Sigmoid colon (tissue), 7 donors: Measurements from ENCODE around the gene BLTP2. TPM values are rescaled to one million over a fixed set of nuclear protein-coding genes. Genes with fewer than 3 reads are reported as not detected.

ENCODE experiments used
- DNase-seq: peaks from one replicate; pipeline ENCODE4 v3.0.0-alpha.2; 2019
- H3K27ac ChIP-seq, 4 donors: fragments of 200-600 bp; sonication (generic); one replicate each; pipeline ENCODE4 v1.5.1; 2016 to 2019; ENCODE audit warnings: mild to moderate bottlenecking in 1 of 4
- H3K27me3 ChIP-seq, 3 donors: fragments of 200-600 bp; sonication (generic); one replicate each; pipeline ENCODE4 v1.5.1; 2019; ENCODE audit warnings: mild to moderate bottlenecking in 1 of 3
- H3K36me3 ChIP-seq, 4 donors: fragments of 200-600 bp; sonication (generic); one replicate each; pipeline ENCODE4 v1.5.1; 2016 to 2019
- H3K4me1 ChIP-seq, 4 donors: fragments of 200-600 bp; sonication (generic); one replicate each; pipeline ENCODE4 v1.5.1; 2017 to 2019
- H3K4me3 ChIP-seq, 4 donors: fragments of 200-600 bp; sonication (generic); one replicate each; pipeline ENCODE4 v1.5.1; 2017 to 2019; ENCODE audit warnings: mild to moderate bottlenecking in 2 of 4, moderate library complexity in 1 of 4
- H3K9me3 ChIP-seq, 4 donors: fragments of 200-600 bp in 3 of 4; sonication (generic) in 3 of 4; one replicate each; pipeline versions ENCODE4 v1.5.1 to v1.6.1; 2013 to 2019
- EP300 ChIP-seq, 4 donors: sonication (generic); formaldehyde crosslinking; IDR thresholded peaks; one replicate each; pipeline ENCODE4 v1.6.1; 2017; ENCODE audit warnings: antibody characterized with exemption in 4 of 4
- POLR2A ChIP-seq, 2 donors: fragments of 450-650 bp; IDR thresholded peaks; one replicate each; pipeline ENCODE4 v1.6.1; 2016; ENCODE audit warnings: antibody characterized with exemption in 2 of 2, mild to moderate bottlenecking in 2 of 2, moderate library complexity in 2 of 2
- POLR2AphosphoS5 ChIP-seq, 4 donors: sonication (generic); formaldehyde crosslinking; IDR thresholded peaks; one replicate each; pipeline ENCODE4 v1.6.1; 2017; ENCODE audit warnings: antibody characterized with exemption in 4 of 4
- WGBS, 2 donors: extraction: QIAGEN DNeasy Blood & Tissue Kit; methylation state at CpG; one replicate each; pipeline ENCODE4 v1.1.7; 2013; 5-methylcytosine and 5-hydroxymethylcytosine counted together
- intact Hi-C: fragments of 100-400 bp; cut with DNase I; formaldehyde crosslinking; loops from one replicate; pipeline ENCODE4 v1.15.1; 2023
- polyA plus RNA-seq, 3 donors: library from polyadenylated mRNA; stranded (reverse); fragments of 200-250 nt; gene quantifications; one replicate each; pipeline ENCODE4 v1.2.3, GENCODE V29; 2013
- total RNA-seq, 4 donors: library from RNA; depleted of rRNA; stranded (reverse); fragments of >200 nt; gene quantifications; one replicate each; pipeline ENCODE4 v1.1.0, GENCODE V29; 2016
- TF ChIP-seq, protein P1 (sequence below), 4 experiments: fragments of 450-650 bp in 3 of 4; fragments of 200-600 bp in 1 of 4; IDR thresholded peaks; one replicate each; pipeline ENCODE4 v1.5.1; 2016 to 2019; ENCODE audit warnings: antibody characterized with exemption in 4 of 4, mild to moderate bottlenecking in 3 of 4, moderate library complexity in 2 of 4
- donor health status: healthy with polysubstance abuse.
- donor health status: Bipolar disorder and iron deficiency.
- donor health status: healthy.

BLTP2 gene
- total and polyA plus RNA-seq, 7 donors: 10.2 to 84.5 (median 71.0) TPM

DNA sequence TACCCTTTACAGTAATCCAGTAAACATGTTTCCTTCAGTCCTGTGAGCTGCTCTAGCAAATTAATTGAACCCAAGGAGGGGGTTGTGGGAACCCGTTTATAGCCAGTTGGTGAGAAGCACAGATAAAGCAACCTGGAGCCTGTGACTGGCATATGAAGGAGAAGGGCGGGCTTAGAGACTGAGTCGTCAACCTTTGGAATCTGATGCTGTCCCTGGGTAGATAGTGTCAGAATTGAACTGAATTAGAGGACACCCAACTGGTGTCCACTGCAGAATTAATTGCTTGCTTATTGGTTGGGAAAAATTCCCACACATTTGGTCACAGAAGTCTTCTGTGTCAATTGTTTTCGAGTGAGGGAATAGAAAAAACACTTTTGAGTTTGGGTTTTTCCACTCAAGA lies 18.1 kb downstream of the BLTP2 start:
- H3K4me1 ChIP-seq: no peaks in the 10 kb centered on the region
- H3K27ac ChIP-seq: no peak overlapping the region
- no peaks in the 10 kb centered on the region for H3K9me3 ChIP-seq
- no peak for DNase-seq
- TF ChIP-seq POLR2A (IDR thresholded peaks at IDR 0.05) (no peak), EP300 (IDR thresholded peaks at IDR 0.05) (no peak)
- no peaks in the 10 kb centered on the region for H3K27me3 ChIP-seq
- 93 to 95% methylated on average over 4 of the region's 4 CpGs for WGBS, 2 donors
- H3K4me3 ChIP-seq: no peak overlapping the region
- peaks cover 22 to 97% (median 47%) of the 10 kb centered on the region in 4 donors for H3K36me3 ChIP-seq
- intact Hi-C loops: no loop called here

DNA sequence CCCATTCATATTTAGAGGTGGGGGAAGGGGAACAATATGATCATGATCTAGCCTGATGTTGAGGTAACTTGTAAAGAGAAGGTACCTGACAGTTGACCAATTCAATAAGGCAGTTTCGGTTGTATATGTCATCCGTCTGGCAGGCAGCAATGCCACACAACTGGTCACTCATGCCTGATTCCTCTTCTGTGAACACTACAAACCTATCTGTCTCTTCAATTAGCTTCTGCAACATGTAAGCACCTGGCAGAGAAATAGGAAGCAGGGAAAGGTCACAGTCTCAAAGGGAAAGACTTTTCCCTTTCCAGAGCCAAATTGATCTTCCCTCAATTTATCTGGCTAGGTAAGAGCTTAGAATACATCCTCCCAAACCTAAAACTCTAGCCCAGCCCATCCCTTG lies 20.8 kb downstream of the BLTP2 start:
- intact Hi-C loops: no loop called here
- Histone ChIP-seq H3K9me3 (no peaks in the 10 kb centered on the region), H3K36me3 (peaks cover 25 to 97% (median 50%) of the 10 kb centered on the region in 4 donors), H3K27ac (no peak overlapping the region), H3K4me1 (no peaks in the 10 kb centered on the region), H3K4me3 (no peak overlapping the region), H3K27me3 (no peaks in the 10 kb centered on the region)
- 90 to 92% methylated on average over 2 of the region's 2 CpGs for WGBS, 2 donors
- DNase-seq: no peak
- no peak for TF ChIP-seq POLR2A (IDR thresholded peaks at IDR 0.05)
- TF ChIP-seq EP300 (IDR thresholded peaks at IDR 0.05): no peak
- no peak for TF ChIP-seq POLR2AphosphoS5 (IDR thresholded peaks at IDR 0.05)
- TF ChIP-seq, protein P1, sequence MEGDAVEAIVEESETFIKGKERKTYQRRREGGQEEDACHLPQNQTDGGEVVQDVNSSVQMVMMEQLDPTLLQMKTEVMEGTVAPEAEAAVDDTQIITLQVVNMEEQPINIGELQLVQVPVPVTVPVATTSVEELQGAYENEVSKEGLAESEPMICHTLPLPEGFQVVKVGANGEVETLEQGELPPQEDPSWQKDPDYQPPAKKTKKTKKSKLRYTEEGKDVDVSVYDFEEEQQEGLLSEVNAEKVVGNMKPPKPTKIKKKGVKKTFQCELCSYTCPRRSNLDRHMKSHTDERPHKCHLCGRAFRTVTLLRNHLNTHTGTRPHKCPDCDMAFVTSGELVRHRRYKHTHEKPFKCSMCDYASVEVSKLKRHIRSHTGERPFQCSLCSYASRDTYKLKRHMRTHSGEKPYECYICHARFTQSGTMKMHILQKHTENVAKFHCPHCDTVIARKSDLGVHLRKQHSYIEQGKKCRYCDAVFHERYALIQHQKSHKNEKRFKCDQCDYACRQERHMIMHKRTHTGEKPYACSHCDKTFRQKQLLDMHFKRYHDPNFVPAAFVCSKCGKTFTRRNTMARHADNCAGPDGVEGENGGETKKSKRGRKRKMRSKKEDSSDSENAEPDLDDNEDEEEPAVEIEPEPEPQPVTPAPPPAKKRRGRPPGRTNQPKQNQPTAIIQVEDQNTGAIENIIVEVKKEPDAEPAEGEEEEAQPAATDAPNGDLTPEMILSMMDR (IDR thresholded peaks at IDR 0.05): no peak

DNA sequence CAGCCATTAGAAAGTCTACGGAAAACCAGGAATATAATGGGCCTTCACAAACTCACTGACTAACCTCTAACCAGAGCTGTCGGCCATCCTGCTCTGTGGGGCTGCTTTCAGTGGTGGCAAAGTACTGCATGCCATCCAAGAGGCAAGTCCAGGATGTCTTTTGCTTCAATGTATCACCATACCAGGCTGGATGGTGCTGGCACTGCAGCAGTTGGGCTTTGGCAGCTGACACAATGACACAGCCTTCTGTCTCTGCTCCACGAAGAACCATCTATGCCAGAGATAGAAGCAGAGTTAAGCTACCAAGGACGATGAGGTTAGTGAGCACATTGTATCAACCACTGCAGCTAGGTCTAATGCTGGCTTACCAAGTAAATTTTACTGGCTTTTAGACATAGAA lies 21.3 kb downstream of the BLTP2 start:
- 90 to 94% methylated on average over 4 of the region's 4 CpGs for WGBS, 2 donors
- Histone ChIP-seq H3K4me1 (no peaks in the 10 kb centered on the region), H3K27ac (no peak overlapping the region), H3K9me3 (no peaks in the 10 kb centered on the region), H3K27me3 (no peaks in the 10 kb centered on the region), H3K36me3 (peaks cover 29 to 97% (median 54%) of the 10 kb centered on the region in 4 donors), H3K4me3 (no peak overlapping the region)
- DNase-seq: no peak
- TF ChIP-seq EP300 (IDR thresholded peaks at IDR 0.05) (no peak), POLR2A (IDR thresholded peaks at IDR 0.05) (no peak), POLR2AphosphoS5 (IDR thresholded peaks at IDR 0.05) (no peak)
- TF ChIP-seq, protein P1 (IDR thresholded peaks at IDR 0.05): no peak
- intact Hi-C loops: no loop called here

DNA sequence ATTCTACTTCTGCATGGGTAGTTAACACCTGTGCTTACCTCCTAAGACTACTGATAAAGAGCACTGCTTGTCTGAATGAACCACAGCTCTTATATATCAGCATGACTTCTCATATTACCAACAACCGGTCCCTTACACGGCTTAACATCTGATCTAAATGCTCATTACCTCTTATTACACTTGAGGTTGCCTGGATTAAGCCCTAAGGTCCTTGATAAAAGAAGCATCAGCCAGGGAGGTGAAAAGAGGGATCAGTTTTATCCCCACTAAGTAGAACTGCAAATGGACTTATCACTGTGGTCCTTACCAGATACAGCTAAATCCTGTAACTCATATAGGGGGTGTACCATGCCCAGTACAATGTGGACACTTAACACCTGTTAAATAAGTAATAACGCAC lies 22.8 kb downstream of the BLTP2 start:
- 93 to 94% methylated on average over 3 of the region's 3 CpGs for whole genome bisulfite sequencing, 2 donors
- H3K36me3 ChIP-seq: peaks cover 38 to 97% (median 60%) of the 10 kb centered on the region in 4 donors
- TF ChIP-seq, protein P1 (IDR thresholded peaks at IDR 0.05): no peak
- TF ChIP-seq EP300 (IDR thresholded peaks at IDR 0.05) (no peak), POLR2A (IDR thresholded peaks at IDR 0.05) (no peak), POLR2AphosphoS5 (IDR thresholded peaks at IDR 0.05) (no peak)

DNA sequence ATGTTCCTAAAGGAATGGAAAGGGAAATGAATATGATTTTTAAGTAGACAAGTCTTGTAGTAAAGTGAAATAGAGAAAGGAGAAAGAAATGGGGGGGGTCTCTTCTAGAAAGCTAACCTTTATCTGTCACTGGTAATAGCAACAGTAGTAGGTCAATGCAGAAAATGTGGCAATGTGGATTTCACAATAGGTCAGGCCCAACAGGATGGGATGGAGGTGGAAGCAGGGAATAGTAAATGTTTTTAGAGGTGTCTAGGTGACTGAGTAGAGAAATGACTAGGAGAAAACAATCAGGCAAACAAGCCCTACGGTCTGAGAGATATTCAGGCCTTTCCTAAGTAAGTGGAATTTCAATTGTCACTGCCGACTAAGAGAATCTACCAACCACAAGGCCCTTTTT lies 24.9 kb downstream of the BLTP2 start:
- Histone ChIP-seq H3K27ac (no peak overlapping the region), H3K9me3 (no peaks in the 10 kb centered on the region), H3K36me3 (peaks cover 51 to 100% (median 80%) of the 10 kb centered on the region in 4 donors), H3K4me1 (no peaks in the 10 kb centered on the region), H3K27me3 (no peaks in the 10 kb centered on the region), H3K4me3 (no peak overlapping the region)
- WGBS, 2 donors: 84 to 86% methylated on average over 2 of the region's 2 CpGs
- intact Hi-C loops: no loop called here
- TF ChIP-seq POLR2AphosphoS5 (IDR thresholded peaks at IDR 0.05) (no peak), POLR2A (IDR thresholded peaks at IDR 0.05) (no peak), EP300 (IDR thresholded peaks at IDR 0.05) (no peak)
- TF ChIP-seq, protein P1 (IDR thresholded peaks at IDR 0.05): no peak
- no peak for DNase-seq

More for the DNA sequence above, 22.8 kb downstream of the BLTP2 start:
- Histone ChIP-seq H3K4me1 (no peaks in the 10 kb centered on the region), H3K27me3 (no peaks in the 10 kb centered on the region), H3K27ac (no peak overlapping the region), H3K9me3 (no peaks in the 10 kb centered on the region), H3K4me3 (no peak overlapping the region)
- no peak for DNase-seq
- intact Hi-C loops: no loop called here
